Loucy (cell line): Measurements from ENCODE around the gene DNAH6.

Experiments
- H2AFZ ChIP-seq: fragments of 200-600 bp; sonication (generic); 2 replicates; pipeline ENCODE4 v1.6.0; 2016; ENCODE audit warnings: antibody characterized with exemption, mild to moderate bottlenecking, low read length, moderate library complexity
- H3F3A ChIP-seq: fragments of 200-600 bp; 2 replicates; pipeline ENCODE4 v1.6.0; 2016; ENCODE audit warnings: antibody characterized with exemption, low read depth, mild to moderate bottlenecking
- H3K27me3 ChIP-seq: fragments of 200-600 bp; sonication (generic); 2 replicates; pipeline ENCODE4 v1.6.1; 2014; ENCODE audit warnings: low read length, mild to moderate bottlenecking; ENCODE audit not compliant: insufficient read depth, poor library complexity, severe bottlenecking
- H3K36me3 ChIP-seq: fragments of 200-600 bp; sonication (generic); 2 replicates; pipeline ENCODE4 v1.6.1; 2016; ENCODE audit warnings: low read length; ENCODE audit not compliant: insufficient read depth
- H3K4me1 ChIP-seq: fragments of 200-600 bp; sonication (generic); 2 replicates; pipeline ENCODE4 v1.5.1; 2014; ENCODE audit warnings: low read length, mild to moderate bottlenecking; ENCODE audit not compliant: insufficient read depth, poor library complexity, severe bottlenecking
- H3K4me2 ChIP-seq: fragments of 200-600 bp; sonication (generic); 2 replicates; pipeline ENCODE4 v1.6.0; 2014; ENCODE audit warnings: antibody characterized with exemption, low read length, low read depth, mild to moderate bottlenecking; ENCODE audit not compliant: poor library complexity, severe bottlenecking
- H3K4me3 ChIP-seq: fragments of 200-600 bp; sonication (generic); 2 replicates; pipeline ENCODE4 v1.5.1; 2014; ENCODE audit warnings: low read length, mild to moderate bottlenecking, mixed read lengths; ENCODE audit not compliant: poor library complexity, severe bottlenecking
- H3K79me2 ChIP-seq: fragments of 200-600 bp; sonication (generic); 2 replicates; pipeline ENCODE4 v1.6.1; 2014; ENCODE audit warnings: low read length; ENCODE audit not compliant: insufficient read depth
- H3K9ac ChIP-seq: fragments of 200-600 bp; sonication (generic); 2 replicates; pipeline ENCODE4 v1.6.0; 2014; ENCODE audit warnings: mild to moderate bottlenecking, low read depth, low read length, moderate library complexity; ENCODE audit not compliant: poor library complexity, severe bottlenecking
- H3K9me2 ChIP-seq: fragments of 200-600 bp; sonication (generic); replicated peaks from 2 replicates; pipeline ENCODE4 v1.6.1; 2016; ENCODE audit warnings: low read depth, low read length, mixed read lengths
- H3K9me3 ChIP-seq: fragments of 200-600 bp; sonication (generic); 2 replicates; pipeline ENCODE4 v1.6.1; 2014; ENCODE audit warnings: mild to moderate bottlenecking, antibody characterized with exemption, low read length, low read depth; ENCODE audit not compliant: insufficient read depth
- H4K20me1 ChIP-seq: fragments of 200-600 bp; sonication (generic); 2 replicates; pipeline ENCODE4 v1.6.0; 2014; ENCODE audit warnings: antibody characterized with exemption, low read length, mild to moderate bottlenecking; ENCODE audit not compliant: insufficient read depth, poor library complexity, severe bottlenecking
- EZH2phosphoT487 ChIP-seq: fragments of 200-600 bp; IDR thresholded peaks from 2 replicates; pipeline ENCODE4 v1.6.1; 2018; ENCODE audit warnings: antibody characterized with exemption, mild to moderate bottlenecking, moderate library complexity, borderline replicate concordance
- TF ChIP-seq, protein P1 (sequence below): fragments of 200-600 bp; sonication (generic); conservative IDR thresholded peaks from 2 replicates; pipeline ENCODE4 v1.5.1; 2014; ENCODE audit warnings: mild to moderate bottlenecking, antibody characterized with exemption, low read length

DNAH6 gene

DNA sequence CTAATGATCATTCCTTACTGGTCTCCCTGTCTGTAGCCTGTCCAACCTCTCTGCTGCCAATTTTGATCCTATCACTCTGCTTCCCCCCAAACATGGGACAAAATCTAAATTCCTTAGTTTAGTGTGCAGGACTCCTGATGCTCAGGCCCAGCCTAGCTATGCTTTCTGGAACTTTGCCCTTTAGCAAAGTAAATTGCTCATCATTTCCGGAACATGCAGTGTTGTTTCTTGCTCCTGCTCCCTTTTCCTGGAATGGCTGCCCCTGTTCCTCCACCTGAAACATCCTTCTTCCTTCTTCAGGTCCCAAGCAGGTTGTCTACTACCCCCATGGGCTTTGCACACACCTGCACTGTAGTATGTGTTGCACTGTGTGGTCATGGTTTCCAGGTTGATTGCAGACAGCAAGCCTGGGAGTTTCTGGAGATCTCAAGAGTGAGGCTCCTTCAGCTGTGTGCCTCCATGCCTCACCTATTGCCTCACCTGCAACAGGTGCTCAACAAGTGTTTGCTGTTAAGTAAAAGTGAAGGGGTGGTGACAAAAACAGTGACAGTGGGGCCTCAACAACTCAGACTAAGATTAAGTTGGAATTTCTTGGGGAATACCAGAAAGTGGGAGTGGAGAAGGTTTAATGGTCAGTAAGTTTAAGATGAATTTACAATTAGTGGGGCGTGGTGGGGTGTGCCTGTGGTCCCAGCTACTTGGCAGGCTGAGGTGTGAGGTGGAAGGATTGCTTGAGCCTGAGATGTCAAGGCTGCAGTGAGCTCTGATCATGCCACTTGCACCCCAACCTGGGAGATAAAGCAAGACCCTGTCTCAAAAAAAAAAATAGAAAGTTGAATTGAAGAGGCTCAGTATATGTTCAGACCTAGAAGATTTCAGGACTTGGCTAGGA, 120.0 kb downstream of the DNAH6 start:
- Histone ChIP-seq H3K4me3 (no peak overlapping the region), H3F3A (no peaks in the 10 kb centered on the region), H3K27me3 (no peaks in the 10 kb centered on the region), H3K4me2 (no peak overlapping the region), H3K9ac (no peak overlapping the region), H3K36me3 (no peaks in the 10 kb centered on the region), H3K9me3 (no peaks in the 10 kb centered on the region), H3K9me2 (no peaks in the 10 kb centered on the region), H2AFZ (no peak overlapping the region), H3K4me1 (no peaks in the 10 kb centered on the region), H4K20me1 (no peaks in the 10 kb centered on the region), H3K79me2 (no peaks in the 10 kb centered on the region)
- TF ChIP-seq, protein P1, sequence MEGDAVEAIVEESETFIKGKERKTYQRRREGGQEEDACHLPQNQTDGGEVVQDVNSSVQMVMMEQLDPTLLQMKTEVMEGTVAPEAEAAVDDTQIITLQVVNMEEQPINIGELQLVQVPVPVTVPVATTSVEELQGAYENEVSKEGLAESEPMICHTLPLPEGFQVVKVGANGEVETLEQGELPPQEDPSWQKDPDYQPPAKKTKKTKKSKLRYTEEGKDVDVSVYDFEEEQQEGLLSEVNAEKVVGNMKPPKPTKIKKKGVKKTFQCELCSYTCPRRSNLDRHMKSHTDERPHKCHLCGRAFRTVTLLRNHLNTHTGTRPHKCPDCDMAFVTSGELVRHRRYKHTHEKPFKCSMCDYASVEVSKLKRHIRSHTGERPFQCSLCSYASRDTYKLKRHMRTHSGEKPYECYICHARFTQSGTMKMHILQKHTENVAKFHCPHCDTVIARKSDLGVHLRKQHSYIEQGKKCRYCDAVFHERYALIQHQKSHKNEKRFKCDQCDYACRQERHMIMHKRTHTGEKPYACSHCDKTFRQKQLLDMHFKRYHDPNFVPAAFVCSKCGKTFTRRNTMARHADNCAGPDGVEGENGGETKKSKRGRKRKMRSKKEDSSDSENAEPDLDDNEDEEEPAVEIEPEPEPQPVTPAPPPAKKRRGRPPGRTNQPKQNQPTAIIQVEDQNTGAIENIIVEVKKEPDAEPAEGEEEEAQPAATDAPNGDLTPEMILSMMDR: no peak
- TF ChIP-seq EZH2phosphoT487: no peak

DNA sequence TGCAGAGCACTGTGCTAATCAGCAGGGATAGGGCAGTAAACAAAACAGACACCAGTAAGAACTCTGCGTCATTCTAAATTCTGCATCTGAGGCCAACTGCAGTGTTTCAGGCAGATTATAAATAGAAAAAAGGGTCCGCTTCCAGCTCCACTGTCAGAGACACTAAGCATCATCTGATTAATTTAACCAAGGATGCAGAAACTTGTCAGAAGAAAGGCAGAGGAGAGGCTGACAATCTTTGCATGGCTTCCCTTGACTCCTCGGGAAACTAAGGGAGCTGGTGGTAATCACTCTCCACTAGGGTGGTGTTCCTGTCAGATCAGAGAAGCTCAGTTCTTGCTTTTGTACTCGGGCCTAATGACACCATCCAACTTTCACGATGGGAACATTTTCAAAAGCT, 123.5 kb downstream of the DNAH6 start:
- Histone ChIP-seq H4K20me1 (no peaks in the 10 kb centered on the region), H3K9ac (no peak overlapping the region), H3K9me3 (no peaks in the 10 kb centered on the region), H3K27me3 (no peaks in the 10 kb centered on the region), H3K4me3 (no peak overlapping the region), H3K79me2 (no peaks in the 10 kb centered on the region), H3K4me2 (no peak overlapping the region), H2AFZ (no peak overlapping the region), H3K9me2 (no peaks in the 10 kb centered on the region), H3K36me3 (no peaks in the 10 kb centered on the region), H3F3A (no peaks in the 10 kb centered on the region), H3K4me1 (no peaks in the 10 kb centered on the region)
- TF ChIP-seq, protein P1: no peak
- no peak for TF ChIP-seq EZH2phosphoT487

DNA sequence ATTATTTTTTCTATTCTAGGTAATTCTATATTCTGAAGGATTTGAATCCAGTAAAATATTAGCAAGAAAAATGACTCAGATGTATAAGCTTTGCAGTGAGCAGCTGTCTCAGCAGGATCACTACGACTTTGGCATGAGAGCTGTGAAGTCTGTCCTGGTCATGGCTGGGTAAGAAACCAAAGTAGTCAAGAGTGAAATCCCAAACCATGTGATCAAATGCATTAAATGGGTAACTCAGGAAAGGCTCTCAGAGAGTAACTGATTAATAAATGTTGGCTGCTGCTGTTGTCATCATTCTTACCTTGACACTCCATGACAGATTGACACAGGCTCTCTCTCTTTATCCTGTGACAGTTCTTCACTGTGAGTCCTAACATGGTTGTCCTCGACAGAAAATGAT, 124.1 kb downstream of the DNAH6 start:
- H3K36me3 ChIP-seq: no peaks in the 10 kb centered on the region
- H3K4me1 ChIP-seq: no peaks in the 10 kb centered on the region
- H3F3A ChIP-seq: no peaks in the 10 kb centered on the region
- H3K4me2 ChIP-seq: no peak overlapping the region
- TF ChIP-seq, protein P1: no peak
- no peak for TF ChIP-seq EZH2phosphoT487
- H4K20me1 ChIP-seq: no peaks in the 10 kb centered on the region
- H3K9me2 ChIP-seq: no peaks in the 10 kb centered on the region
- H3K4me3 ChIP-seq: no peak overlapping the region
- H2AFZ ChIP-seq: no peak overlapping the region
- H3K9ac ChIP-seq: no peak overlapping the region
- no peaks in the 10 kb centered on the region for H3K79me2 ChIP-seq
- no peaks in the 10 kb centered on the region for H3K9me3 ChIP-seq
- H3K27me3 ChIP-seq: no peaks in the 10 kb centered on the region
